GM12878 (cell line): Measurements from ENCODE around the gene FCN2. TPM values are rescaled to one million over a fixed set of nuclear protein-coding genes. Genes with fewer than 3 reads are reported as not detected.
A peak's percentile ranks its signal among the peaks of the same experiment; 100 is the strongest.

Experiments
- ATAC-seq: fragments of 200-7000 bp; cut with Tn5 transposase; 3 replicates; pipeline ENCODE4 v1.9.1; 2020; ENCODE audit warnings: mild to moderate bottlenecking, moderate library complexity
- BruUV-seq: library from RNA; stranded (reverse); fragments of 400-500 nt; replicated peaks from 2 replicates; lab custom pipeline; 2021; lab: Mats Ljungman, UMichigan
- CTCF ChIA-PET: fragments of 300-600 bp; sonication (Branson Sonifier 250); formaldehyde crosslinking; extraction: SDS; loops from one replicate; lab custom pipeline; 2021; ENCODE audit warnings: inconsistent platforms; lab: Yijun Ruan, JAX
- POLR2A ChIA-PET: fragments of 350-600 bp; formaldehyde crosslinking; extraction: SDS; loops from one replicate; lab custom pipeline; 2021; ENCODE audit warnings: inconsistent platforms; lab: Charles Lee
- RAD21 ChIA-PET: fragments of 300-600 bp; sonication (Branson Sonifier 250); formaldehyde crosslinking; loops from one replicate; lab custom pipeline; 2023; ENCODE audit warnings: antibody characterized with exemption; ENCODE audit not compliant: unreplicated experiment; lab: Charles Lee
- SMC1A ChIA-PET: fragments of 300-600 bp; sonication (Branson Sonifier 250); formaldehyde crosslinking; loops from one replicate; lab custom pipeline; 2023; ENCODE audit not compliant: unreplicated experiment, uncharacterized antibody; lab: Charles Lee
- DNase-seq: peaks from one replicate; pipeline ENCODE4 v3.0.0-alpha.2; 2011; ENCODE audit warnings: low read depth, low spot score
- FAIRE-seq: peaks from 3 replicates; lab custom pipeline; 2011; peaks lifted over from hg19 to GRCh38; lab: Jason Lieb, UNC
- H2AFZ ChIP-seq: 2 replicates; pipeline ENCODE4 v1.6.0; 2011; ENCODE audit warnings: low read depth, low read length, control low read depth; ENCODE audit not compliant: control insufficient read depth
- H3K27ac ChIP-seq: 2 replicates; pipeline ENCODE4 v1.5.1; 2011; ENCODE audit warnings: control low read depth; ENCODE audit not compliant: control insufficient read depth, insufficient read depth
- H3K27me3 ChIP-seq, 2 experiments: replicated peaks in 1 of 2; 2 replicates each; pipeline versions ENCODE4 v1.6.0 to v1.6.1; 2011; ENCODE audit warnings: low read length in 1 of 2; ENCODE audit not compliant: control insufficient read depth in 2 of 2, insufficient read depth in 2 of 2
- H3K36me3 ChIP-seq, 2 experiments: 2 replicates each; pipeline ENCODE4 v1.5.1; 2011; ENCODE audit warnings: low read length in 1 of 2; ENCODE audit not compliant: control insufficient read depth in 2 of 2, insufficient read depth in 2 of 2
- H3K4me1 ChIP-seq: 2 replicates; pipeline ENCODE4 v1.6.1; 2011; ENCODE audit warnings: mild to moderate bottlenecking, low read length, moderate library complexity, mixed read lengths; ENCODE audit not compliant: control insufficient read depth, insufficient read depth
- H3K4me2 ChIP-seq: 2 replicates; pipeline ENCODE4 v1.6.0; 2011; ENCODE audit warnings: control low read depth; ENCODE audit not compliant: control insufficient read depth, insufficient read depth
- H3K4me3 ChIP-seq: fragments of 200-600 bp; sonication (generic); 2 replicates; pipeline ENCODE4 v1.5.1; 2016
- H3K79me2 ChIP-seq: 2 replicates; pipeline ENCODE4 v1.6.0; 2011; ENCODE audit warnings: low read length; ENCODE audit not compliant: control insufficient read depth, insufficient read depth
- H3K9ac ChIP-seq: 2 replicates; pipeline ENCODE4 v1.8.0; 2011; ENCODE audit warnings: low read length, control low read depth, mixed read lengths; ENCODE audit not compliant: control insufficient read depth, insufficient read depth
- H3K9me3 ChIP-seq: replicated peaks from 3 replicates; pipeline ENCODE4 v1.5.1; 2011; ENCODE audit warnings: mild to moderate bottlenecking, low read length; ENCODE audit not compliant: control insufficient read depth, insufficient read depth
- H4K20me1 ChIP-seq: 2 replicates; pipeline ENCODE4 v1.6.0; 2011; ENCODE audit not compliant: control insufficient read depth, insufficient read depth
- CTCF ChIP-seq, 3 experiments: IDR thresholded peaks in 2 of 3; conservative IDR thresholded peaks in 1 of 3; 2 replicates each; pipeline ENCODE4 v1.5.1; 2011; ENCODE audit warnings: low read depth in 3 of 3, low read length in 3 of 3, mild to moderate bottlenecking in 3 of 3, control low read depth in 2 of 3, moderate library complexity in 2 of 3, inconsistent platforms in 1 of 3, mixed read lengths in 1 of 3; ENCODE audit not compliant: control insufficient read depth in 2 of 3, insufficient read depth in 1 of 3; ENCODE audit errors: extremely low read depth in 1 of 3
- MEF2A ChIP-seq: IDR thresholded peaks from 2 replicates; pipeline ENCODE4 v1.6.1; 2011; ENCODE audit warnings: low read depth, mild to moderate bottlenecking, low read length, moderate library complexity; ENCODE audit not compliant: insufficient read depth
- ZNF592 ChIP-seq: fragments of 450-650 bp; IDR thresholded peaks from 2 replicates; pipeline ENCODE4 v1.6.1; 2017; ENCODE audit warnings: mild to moderate bottlenecking, moderate library complexity
- WGBS: methylation state at CpG from one replicate; pipeline ENCODE4 v1.1.6; 2016; ENCODE audit warnings: low lambda C conversion rate; ENCODE audit not compliant: insufficient replicate concordance, insufficient coverage; ENCODE audit errors: missing lambda C conversion rate; 5-methylcytosine and 5-hydroxymethylcytosine counted together
- in situ Hi-C: fragments of 300-500 bp; cut with MboI; formaldehyde crosslinking; loops from 9 replicates; pipeline ENCODE4 v1.14.3; 2018; ENCODE audit warnings: mixed read lengths
- intact Hi-C: fragments of 100-400 bp; cut with micrococcal nuclease; formaldehyde crosslinking; loops from one replicate; pipeline ENCODE4 v1.14.2; 2022; ENCODE audit not compliant: unreplicated experiment
- polyA plus RNA-seq, 11 experiments: library from polyadenylated mRNA; depleted of rRNA in 4 of 11; unstranded in 6 of 11; stranded (reverse) in 5 of 11; fragments of >200 nt; fragmentation: Nextera tagmentation in 4 of 11; fragmentation: Illumina TruSeq in 1 of 11; extraction: Ambion mirVana in 4 of 11; extraction: Trizol in 1 of 11; gene quantifications; 1 replicate in 1 of 11; 2 replicates in 10 of 11; pipeline versions ENCODE4 v1.2.1 to v1.2.3, GENCODE V29; 2011 to 2016; ENCODE audit warnings: inconsistent platforms in 2 of 11, missing spikeins in 2 of 11, low read depth in 1 of 11
- total RNA-seq, 4 experiments: library from RNA; depleted of rRNA in 3 of 4; stranded (reverse); fragments of >200 nt in 3 of 4; fragmentation: Illumina TruSeq in 1 of 4; extraction: Trizol in 1 of 4; gene quantifications; 2 replicates each; pipeline versions ENCODE4 v1.2.1 to v1.2.3, GENCODE V29; 2013 to 2021
- TF ChIP-seq, protein P1 (sequence below): fragments of 450-650 bp; IDR thresholded peaks from 2 replicates; pipeline ENCODE4 v1.6.1; 2017; ENCODE audit warnings: antibody characterized with exemption, mild to moderate bottlenecking, moderate library complexity

The FCN2 gene
- total and polyA plus RNA-seq, 10 of the 15 experiments (the other 5 are each of a cell fraction or from before 2014, with no cell fraction given) = not detected

GRCh38 chr9:134839455-134840125, 41.0 kb upstream of the FCN2 start:
- ChIA-PET CTCF (interaction anchor here (0.6 to 1.6 kb wide), 4 partner anchors 27 to 60 kb away, joined by 3 to 4 read pairs (median 4); no protein-coding TSS in a partner anchor), SMC1A (interaction anchor here (0.9 to 1.0 kb wide), 2 partner anchors 24 to 57 kb away, joined by 3 read pairs; no protein-coding TSS in a partner anchor), POLR2A (no interaction called here), RAD21 (interaction anchor here (0.7 to 0.8 kb wide), 2 partner anchors 108 to 143 kb away, joined by 3 read pairs; no protein-coding TSS in a partner anchor)
- DNase-seq (no peak), FAIRE-seq (no peak), ATAC-seq (no peak)
- Histone ChIP-seq H3K9me3 (no peaks in the 10 kb centered on the region), H2AFZ (no peak overlapping the region), H3K27ac (no peak overlapping the region), H3K9ac (no peak overlapping the region), H3K4me3 (no peak overlapping the region), H3K27me3 (no peaks in the 10 kb centered on the region), H3K36me3 (no peaks in the 10 kb centered on the region), H3K4me1 (no peaks in the 10 kb centered on the region), H4K20me1 (no peaks in the 10 kb centered on the region), H3K79me2 (no peaks in the 10 kb centered on the region), H3K4me2 (no peak overlapping the region)
- BruUV-seq = no TSS peak
- in situ Hi-C loops = no loop called here
- 45% methylated on average over 21 of the region's 21 CpGs for WGBS
- 0 out of 6 replicates have a peak, but pooled peaks of 1 of the 3 experiments have one; percentile 6 for TF ChIP-seq CTCF (IDR thresholded peaks at IDR 0.05 in 2 of 3, conservative IDR thresholded peaks at IDR 0.05 in 1 of 3; ENCODE audit: control insufficient read depth in 2 of 3, extremely low read depth in 1 of 3, insufficient read depth in 1 of 3, low read depth in 3 of 3, low read length in 3 of 3)
- TF ChIP-seq MEF2A = no peak
- no peak for TF ChIP-seq ZNF592
- TF ChIP-seq, protein P1, sequence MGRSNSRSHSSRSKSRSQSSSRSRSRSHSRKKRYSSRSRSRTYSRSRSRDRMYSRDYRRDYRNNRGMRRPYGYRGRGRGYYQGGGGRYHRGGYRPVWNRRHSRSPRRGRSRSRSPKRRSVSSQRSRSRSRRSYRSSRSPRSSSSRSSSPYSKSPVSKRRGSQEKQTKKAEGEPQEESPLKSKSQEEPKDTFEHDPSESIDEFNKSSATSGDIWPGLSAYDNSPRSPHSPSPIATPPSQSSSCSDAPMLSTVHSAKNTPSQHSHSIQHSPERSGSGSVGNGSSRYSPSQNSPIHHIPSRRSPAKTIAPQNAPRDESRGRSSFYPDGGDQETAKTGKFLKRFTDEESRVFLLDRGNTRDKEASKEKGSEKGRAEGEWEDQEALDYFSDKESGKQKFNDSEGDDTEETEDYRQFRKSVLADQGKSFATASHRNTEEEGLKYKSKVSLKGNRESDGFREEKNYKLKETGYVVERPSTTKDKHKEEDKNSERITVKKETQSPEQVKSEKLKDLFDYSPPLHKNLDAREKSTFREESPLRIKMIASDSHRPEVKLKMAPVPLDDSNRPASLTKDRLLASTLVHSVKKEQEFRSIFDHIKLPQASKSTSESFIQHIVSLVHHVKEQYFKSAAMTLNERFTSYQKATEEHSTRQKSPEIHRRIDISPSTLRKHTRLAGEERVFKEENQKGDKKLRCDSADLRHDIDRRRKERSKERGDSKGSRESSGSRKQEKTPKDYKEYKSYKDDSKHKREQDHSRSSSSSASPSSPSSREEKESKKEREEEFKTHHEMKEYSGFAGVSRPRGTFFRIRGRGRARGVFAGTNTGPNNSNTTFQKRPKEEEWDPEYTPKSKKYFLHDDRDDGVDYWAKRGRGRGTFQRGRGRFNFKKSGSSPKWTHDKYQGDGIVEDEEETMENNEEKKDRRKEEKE = no peak
- intact Hi-C loops = no loop called here
